LNCAP (cell line): Measurements from ENCODE around the gene PON1.

Experiments used
- CTCF ChIP-seq: fragments of 450-650 bp; IDR thresholded peaks from 2 replicates; pipeline ENCODE4 v1.5.1; 2017; ENCODE audit warnings: mild to moderate bottlenecking

Gene PON1

GRCh38 chr7:95303013-95303905 lies 21.1 kb downstream of the PON1 start:
- no peak for TF ChIP-seq CTCF

- TF ChIP-seq CTCF = no peak
These were observed 26.2 kb downstream of the PON1 start for GRCh38 chr7:95298091-95298490.

- no peak for TF ChIP-seq CTCF
These were observed 27.3 kb downstream of the PON1 start for GRCh38 chr7:95297041-95297440.

- no peak for TF ChIP-seq CTCF
These were observed 27.9 kb downstream of the PON1 start for GRCh38 chr7:95296456-95296855.

GRCh38 chr7:95295397-95295796 lies 28.9 kb downstream of the PON1 start:
- no peak for TF ChIP-seq CTCF

GRCh38 chr7:95290166-95290830 lies 34.0 kb downstream of the PON1 start:
- TF ChIP-seq CTCF = no peak

- no peak for TF ChIP-seq CTCF
These were observed 38.2 kb downstream of the PON1 start for GRCh38 chr7:95286096-95286495.
